ENCODE results near the gene METTL23. TPM values are rescaled to one million over a fixed set of nuclear protein-coding genes. Genes with fewer than 3 reads are reported as not detected.

METTL23 gene
- total RNA-seq, 1 donor from 2014 or later = 31.6 TPM

GRCh38 chr17:76772842-76773525, 46.3 kb downstream of the METTL23 start:
- peaks cover 7% of the 10 kb centered on the region for H3K4me1 ChIP-seq
- intact Hi-C loops (cut with DNase I) = no loop called here
- no peak for TF ChIP-seq CTCF (IDR thresholded peaks at IDR 0.05)
- H3K4me3 ChIP-seq = no peak overlapping the region
- H3K36me3 ChIP-seq = peaks cover 82% of the 10 kb centered on the region
- DNase-seq (no peak), ATAC-seq (peak; percentile 55 to 75)
- H3K27me3 ChIP-seq (ENCODE audit: low read depth) = no peaks in the 10 kb centered on the region
- peaks cover 3% of the 10 kb centered on the region for H3K9me3 ChIP-seq
- peak overlapping the region; percentile 19 for H3K27ac ChIP-seq

- H3K4me1 ChIP-seq = peaks cover 7% of the 10 kb centered on the region
These were observed 48.5 kb downstream of the METTL23 start for GRCh38 chr17:76775021-76775600.

GRCh38 chr17:76781056-76781982, 54.7 kb downstream of the METTL23 start:
- no peaks in the 10 kb centered on the region for H3K9me3 ChIP-seq

More at GRCh38 chr17:76775021-76775600, 48.5 kb downstream of the METTL23 start:
- H3K4me3 ChIP-seq = no peak overlapping the region
- H3K27me3 ChIP-seq (ENCODE audit: low read depth) = no peaks in the 10 kb centered on the region
- intact Hi-C loops (cut with DNase I) = no loop called here
- H3K27ac ChIP-seq = no peak overlapping the region
- DNase-seq = no peak
- ATAC-seq = no peak
- H3K9me3 ChIP-seq = no peaks in the 10 kb centered on the region
- peaks cover 82% of the 10 kb centered on the region for H3K36me3 ChIP-seq
- TF ChIP-seq CTCF (IDR thresholded peaks at IDR 0.05) = no peak

GRCh38 chr17:76783146-76783545, 56.5 kb downstream of the METTL23 start:
- Histone ChIP-seq H3K9me3 (no peaks in the 10 kb centered on the region), H3K4me1 (peaks cover 6% of the 10 kb centered on the region), H3K36me3 (peaks cover 60% of the 10 kb centered on the region), H3K27ac (no peak overlapping the region), H3K27me3 (ENCODE audit: low read depth) (no peaks in the 10 kb centered on the region), H3K4me3 (no peak overlapping the region)
- DNase-seq = no peak
- no peak for TF ChIP-seq CTCF (IDR thresholded peaks at IDR 0.05)
- no peak for ATAC-seq
- intact Hi-C loops (cut with DNase I) = no loop called here

More at GRCh38 chr17:76781056-76781982, 54.7 kb downstream of the METTL23 start:
- intact Hi-C loops (cut with DNase I) = no loop called here
- no peak for DNase-seq
- H3K27ac ChIP-seq = no peak overlapping the region
- no peak for ATAC-seq
- H3K27me3 ChIP-seq (ENCODE audit: low read depth) = no peaks in the 10 kb centered on the region
- H3K4me1 ChIP-seq = no peaks in the 10 kb centered on the region
- peaks cover 76% of the 10 kb centered on the region for H3K36me3 ChIP-seq
- H3K4me3 ChIP-seq = no peak overlapping the region
- TF ChIP-seq CTCF (IDR thresholded peaks at IDR 0.05) = no peak

Small RNA genes within 50 kb of the gene (microRNA-seq; reads per million reads assigned to microRNA genes)
- not detected for gene MIR636 (ENCODE audit: borderline number of aligned reads)

Other genes with a start within 250 kb of the METTL23 start
- 47.8 TPM for gene RHBDF2, start 225.4 kb upstream of the METTL23 start, total RNA-seq
- 30.2 TPM for gene CYGB, start 189.1 kb upstream of the METTL23 start, total RNA-seq
- gene PRCD, start 186.8 kb upstream of the METTL23 start, total RNA-seq = 8.2 TPM
- 29.0 TPM for gene ST6GALNAC2, start 141.0 kb upstream of the METTL23 start, total RNA-seq
- gene ST6GALNAC1, start 83.1 kb upstream of the METTL23 start, total RNA-seq = 16.6 TPM
- 105 TPM for gene MXRA7, start 15.9 kb upstream of the METTL23 start, total RNA-seq
- 29.6 TPM for gene JMJD6, start 233 bp upstream of the METTL23 start, total RNA-seq
- gene SRSF2, start 10.5 kb downstream of the METTL23 start, total RNA-seq = 122 TPM
- gene MFSD11, start 11.3 kb downstream of the METTL23 start, total RNA-seq = 32.2 TPM
- gene MGAT5B, start 141.6 kb downstream of the METTL23 start, total RNA-seq = 1.3 TPM